Choroid plexus epithelial cell (primary cell): Measurements from ENCODE around the gene HAO2.

ENCODE experiments used
- DNase-seq: peaks from one replicate; pipeline ENCODE4 v3.0.0-alpha.2; 2010; ENCODE audit warnings: low read depth
- H3K4me3 ChIP-seq: 2 replicates; pipeline ENCODE4 v1.5.1; 2011; ENCODE audit warnings: low read depth, mild to moderate bottlenecking, control low read depth, low read length, moderate library complexity
- TF ChIP-seq, protein P1 (sequence below): conservative IDR thresholded peaks from 2 replicates; pipeline ENCODE4 v1.5.1; 2011; ENCODE audit warnings: low read depth, mild to moderate bottlenecking, control low read depth, inconsistent platforms, low read length, moderate library complexity

Gene HAO2

DNA sequence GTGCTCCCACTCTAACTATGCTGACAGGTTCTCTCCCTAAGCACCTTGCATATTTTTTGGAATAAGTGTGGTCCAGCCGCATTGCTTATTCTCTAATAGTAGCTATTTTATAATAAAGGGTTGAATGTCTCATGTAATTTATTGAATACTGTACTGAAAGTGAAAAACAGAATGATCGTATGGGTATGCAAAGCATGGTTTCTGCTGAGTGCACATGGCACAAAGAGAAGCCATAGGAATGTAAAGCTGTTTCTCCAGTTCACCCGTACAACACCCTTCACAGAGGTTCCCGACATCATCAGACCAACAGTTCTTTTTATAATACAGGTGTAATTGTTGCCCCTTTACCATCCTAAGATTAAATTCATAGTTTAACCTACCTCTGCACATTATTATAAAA lies 8.9 kb upstream of the HAO2 start:
- TF ChIP-seq, protein P1, sequence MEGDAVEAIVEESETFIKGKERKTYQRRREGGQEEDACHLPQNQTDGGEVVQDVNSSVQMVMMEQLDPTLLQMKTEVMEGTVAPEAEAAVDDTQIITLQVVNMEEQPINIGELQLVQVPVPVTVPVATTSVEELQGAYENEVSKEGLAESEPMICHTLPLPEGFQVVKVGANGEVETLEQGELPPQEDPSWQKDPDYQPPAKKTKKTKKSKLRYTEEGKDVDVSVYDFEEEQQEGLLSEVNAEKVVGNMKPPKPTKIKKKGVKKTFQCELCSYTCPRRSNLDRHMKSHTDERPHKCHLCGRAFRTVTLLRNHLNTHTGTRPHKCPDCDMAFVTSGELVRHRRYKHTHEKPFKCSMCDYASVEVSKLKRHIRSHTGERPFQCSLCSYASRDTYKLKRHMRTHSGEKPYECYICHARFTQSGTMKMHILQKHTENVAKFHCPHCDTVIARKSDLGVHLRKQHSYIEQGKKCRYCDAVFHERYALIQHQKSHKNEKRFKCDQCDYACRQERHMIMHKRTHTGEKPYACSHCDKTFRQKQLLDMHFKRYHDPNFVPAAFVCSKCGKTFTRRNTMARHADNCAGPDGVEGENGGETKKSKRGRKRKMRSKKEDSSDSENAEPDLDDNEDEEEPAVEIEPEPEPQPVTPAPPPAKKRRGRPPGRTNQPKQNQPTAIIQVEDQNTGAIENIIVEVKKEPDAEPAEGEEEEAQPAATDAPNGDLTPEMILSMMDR = no peak
- no peak overlapping the region for H3K4me3 ChIP-seq
- no peak for DNase-seq

DNA sequence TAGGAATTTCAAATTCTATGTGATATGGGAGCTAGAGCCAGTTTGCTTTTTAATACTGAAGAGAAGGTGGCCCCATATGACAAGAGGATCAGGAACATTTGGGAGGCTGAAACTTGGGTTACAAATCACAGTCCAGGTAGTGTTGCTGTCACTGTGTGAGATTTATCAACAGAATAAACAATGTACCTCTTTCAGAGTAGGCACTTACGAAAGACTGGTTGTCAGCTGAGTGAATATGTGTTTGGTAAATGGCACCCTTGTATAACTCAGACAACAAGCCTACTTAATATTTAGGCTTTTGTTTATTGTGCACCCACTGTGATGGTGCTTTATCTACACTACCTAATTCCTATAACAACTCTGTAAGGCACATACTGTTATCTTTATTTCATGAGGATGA lies 7.4 kb upstream of the HAO2 start:
- TF ChIP-seq, protein P1 = no peak
- no peak for DNase-seq
- no peak overlapping the region for H3K4me3 ChIP-seq

DNA sequence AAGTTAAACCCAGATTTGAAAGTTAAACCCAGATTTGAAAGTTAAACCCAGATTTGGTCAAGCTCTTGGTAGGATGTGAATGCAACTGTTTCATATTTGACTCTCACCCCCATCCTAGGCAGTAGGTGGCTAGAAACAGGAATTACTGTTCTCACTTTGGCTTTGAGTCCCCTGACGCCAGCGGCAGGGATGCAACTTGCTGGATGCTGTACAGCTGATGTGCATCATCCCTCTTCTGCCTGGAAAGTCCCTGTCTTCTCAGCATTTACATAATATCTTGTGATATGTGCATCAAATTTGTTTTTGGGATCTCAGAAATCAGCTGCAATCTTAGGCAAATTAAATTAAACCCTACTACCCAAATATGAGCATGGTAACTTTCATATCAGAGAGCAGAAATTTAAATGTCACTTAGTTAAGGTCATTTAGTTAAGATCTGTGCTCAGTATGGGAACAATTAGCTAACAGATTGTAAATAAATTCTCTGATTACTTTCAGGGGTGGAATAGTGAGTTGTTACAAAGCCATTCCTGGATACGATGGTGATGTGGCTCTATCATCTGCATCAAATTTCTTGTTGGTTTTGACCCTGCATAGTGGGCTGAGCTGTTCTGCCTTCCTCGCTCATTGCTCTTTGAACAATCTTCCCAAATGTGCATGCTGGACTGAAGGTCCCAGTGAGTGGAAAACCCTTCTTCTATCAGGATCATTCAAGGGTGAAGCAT lies 6.8 kb upstream of the HAO2 start:
- DNase-seq = no peak
- TF ChIP-seq, protein P1 = no peak

DNA sequence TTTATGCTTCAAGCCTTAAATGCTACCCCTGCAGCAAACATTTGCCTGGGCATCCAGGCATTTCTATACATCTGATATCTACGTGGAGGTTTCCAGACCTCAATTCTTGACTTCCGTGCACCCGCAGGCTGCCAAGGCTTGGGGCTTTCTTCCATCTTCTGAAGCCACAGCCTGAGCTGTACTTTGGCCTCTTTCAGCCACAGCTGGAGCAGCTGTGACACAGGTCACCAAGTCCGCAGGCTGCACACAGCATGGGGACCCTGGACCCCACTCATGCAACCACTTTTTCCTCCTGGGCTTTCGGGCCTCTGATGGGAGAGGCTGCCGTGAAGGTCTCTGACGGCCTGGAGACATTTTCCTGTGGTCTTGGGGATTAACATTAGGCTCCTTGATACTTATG lies 5.4 kb upstream of the HAO2 start:
- H3K4me3 ChIP-seq = no peak overlapping the region
- DNase-seq = no peak
- TF ChIP-seq, protein P1 = no peak

More for the DNA sequence above, 6.8 kb upstream of the HAO2 start:
- no peak overlapping the region for H3K4me3 ChIP-seq

DNA sequence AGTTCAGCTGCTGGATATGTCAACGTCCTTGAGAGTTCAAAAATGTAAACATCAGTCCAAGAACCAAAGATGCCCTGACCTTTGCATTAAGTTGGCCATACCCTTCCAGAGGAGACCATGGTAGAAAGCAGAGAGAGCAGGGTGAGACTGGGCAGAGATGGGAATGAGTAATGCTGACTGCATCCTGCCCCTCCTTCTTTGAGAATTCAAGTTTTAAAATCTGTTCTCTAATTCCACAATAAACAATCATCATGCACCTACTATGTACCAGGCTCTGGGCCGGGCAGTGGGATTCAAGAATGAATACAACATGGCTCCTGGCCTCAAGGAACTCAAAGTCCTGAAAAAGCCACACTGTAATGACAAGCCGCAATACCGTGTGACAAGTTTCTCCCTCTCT lies 3.9 kb upstream of the HAO2 start:
- no peak for DNase-seq
- H3K4me3 ChIP-seq = no peak overlapping the region
- TF ChIP-seq, protein P1 = no peak

DNA sequence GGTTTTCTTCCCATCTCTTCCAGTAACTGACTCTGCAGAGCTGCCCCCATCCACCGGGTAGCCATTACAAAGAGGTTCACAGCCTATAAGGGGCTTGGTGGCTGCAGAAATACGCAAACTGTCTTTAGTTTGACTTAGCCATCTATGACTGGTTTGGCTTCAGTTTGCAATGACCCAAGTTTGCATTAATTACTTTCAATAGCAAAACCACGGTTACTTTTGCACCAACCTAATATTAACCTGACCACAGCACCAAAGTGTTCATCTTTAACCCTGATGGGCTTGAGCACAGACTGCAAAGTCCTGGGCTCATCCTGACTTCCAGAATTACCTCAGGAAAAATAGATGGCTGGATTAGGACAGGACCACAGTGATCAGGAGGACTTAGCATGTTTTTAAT lies 2.2 kb upstream of the HAO2 start:
- TF ChIP-seq, protein P1 = no peak
- no peak for DNase-seq
- no peak overlapping the region for H3K4me3 ChIP-seq
